ENCODE data around the gene GRB10.

Gene GRB10

DNA sequence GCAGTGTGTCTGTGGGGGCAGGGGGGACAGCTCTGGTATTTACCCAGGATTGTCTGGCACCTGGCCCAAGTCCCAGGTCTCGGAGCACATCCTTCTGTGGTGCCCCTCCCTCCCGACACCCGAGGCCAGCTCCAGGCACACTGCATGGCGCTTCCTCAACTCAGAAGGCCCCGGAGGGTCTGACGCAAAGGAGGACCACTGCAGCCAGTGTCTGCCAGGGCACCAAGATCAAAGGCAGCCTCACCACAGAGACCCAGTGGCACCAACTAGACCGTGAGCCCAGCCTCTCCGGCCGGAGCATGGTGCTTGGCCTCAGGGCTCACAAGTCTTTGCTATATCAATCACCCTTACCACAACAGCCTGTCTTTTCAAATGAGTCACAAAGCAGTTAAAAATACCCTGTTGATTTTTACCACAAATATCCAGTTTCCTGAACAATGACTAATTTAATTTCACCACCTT lies 118.2 kb downstream of the GRB10 start:
- H3K4me3 Mint-ChIP-seq: no peak overlapping the region
- no peak overlapping the region for H3K27ac Mint-ChIP-seq
- peaks cover 41% of the 10 kb centered on the region for H3K36me3 Mint-ChIP-seq (ENCODE audit: low read depth)
- TF ChIP-seq, protein P1, sequence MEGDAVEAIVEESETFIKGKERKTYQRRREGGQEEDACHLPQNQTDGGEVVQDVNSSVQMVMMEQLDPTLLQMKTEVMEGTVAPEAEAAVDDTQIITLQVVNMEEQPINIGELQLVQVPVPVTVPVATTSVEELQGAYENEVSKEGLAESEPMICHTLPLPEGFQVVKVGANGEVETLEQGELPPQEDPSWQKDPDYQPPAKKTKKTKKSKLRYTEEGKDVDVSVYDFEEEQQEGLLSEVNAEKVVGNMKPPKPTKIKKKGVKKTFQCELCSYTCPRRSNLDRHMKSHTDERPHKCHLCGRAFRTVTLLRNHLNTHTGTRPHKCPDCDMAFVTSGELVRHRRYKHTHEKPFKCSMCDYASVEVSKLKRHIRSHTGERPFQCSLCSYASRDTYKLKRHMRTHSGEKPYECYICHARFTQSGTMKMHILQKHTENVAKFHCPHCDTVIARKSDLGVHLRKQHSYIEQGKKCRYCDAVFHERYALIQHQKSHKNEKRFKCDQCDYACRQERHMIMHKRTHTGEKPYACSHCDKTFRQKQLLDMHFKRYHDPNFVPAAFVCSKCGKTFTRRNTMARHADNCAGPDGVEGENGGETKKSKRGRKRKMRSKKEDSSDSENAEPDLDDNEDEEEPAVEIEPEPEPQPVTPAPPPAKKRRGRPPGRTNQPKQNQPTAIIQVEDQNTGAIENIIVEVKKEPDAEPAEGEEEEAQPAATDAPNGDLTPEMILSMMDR (IDR thresholded peaks at IDR 0.05; ENCODE audit: unreplicated experiment in 3 of 3): no peak
- no peaks in the 10 kb centered on the region for H3K4me1 Mint-ChIP-seq
- H3K27me3 Mint-ChIP-seq (ENCODE audit: low read depth): no peaks in the 10 kb centered on the region
- no peaks in the 10 kb centered on the region for H3K9me3 Mint-ChIP-seq

DNA sequence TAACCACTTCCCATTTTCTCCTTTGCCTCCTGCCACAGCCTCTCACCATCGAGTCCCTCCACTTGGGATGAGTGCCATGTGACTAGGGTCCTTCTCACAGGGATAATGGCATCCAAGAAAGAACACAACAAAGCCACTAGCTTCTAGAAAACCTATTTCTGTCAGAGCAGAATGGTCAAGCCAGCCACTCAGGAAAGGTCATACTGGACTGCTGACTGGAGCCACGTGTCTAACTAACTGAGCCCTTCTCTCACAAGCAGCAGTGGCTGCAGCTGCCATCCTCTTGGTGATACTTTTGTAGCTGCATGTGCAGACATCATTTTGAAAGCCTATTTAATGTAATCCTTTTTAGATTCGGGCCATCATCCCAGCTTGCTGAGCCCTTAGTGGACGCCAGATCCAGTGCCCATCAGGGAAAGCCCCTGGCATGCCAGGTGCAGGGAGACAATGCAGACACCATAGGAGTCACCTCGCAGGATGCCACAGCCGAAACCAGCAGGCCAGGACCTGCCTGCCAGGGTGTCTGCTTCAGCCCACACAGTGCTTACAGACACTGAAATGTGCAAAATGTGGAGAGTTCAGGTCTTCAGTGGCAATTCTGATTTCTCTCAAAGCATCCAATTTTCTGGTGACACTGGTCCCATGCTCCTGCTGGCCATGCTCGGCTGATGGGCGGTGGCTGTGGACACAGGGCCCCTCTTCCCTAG lies 119.1 kb downstream of the GRB10 start:
- Mint-ChIP-seq H3K27ac (no peak overlapping the region), H3K4me1 (no peaks in the 10 kb centered on the region), H3K27me3 (ENCODE audit: low read depth) (no peaks in the 10 kb centered on the region), H3K4me3 (no peak overlapping the region), H3K9me3 (no peaks in the 10 kb centered on the region), H3K36me3 (ENCODE audit: low read depth) (peaks cover 36% of the 10 kb centered on the region)
- TF ChIP-seq, protein P1 (IDR thresholded peaks at IDR 0.05; ENCODE audit: unreplicated experiment in 3 of 3): no peak

DNA sequence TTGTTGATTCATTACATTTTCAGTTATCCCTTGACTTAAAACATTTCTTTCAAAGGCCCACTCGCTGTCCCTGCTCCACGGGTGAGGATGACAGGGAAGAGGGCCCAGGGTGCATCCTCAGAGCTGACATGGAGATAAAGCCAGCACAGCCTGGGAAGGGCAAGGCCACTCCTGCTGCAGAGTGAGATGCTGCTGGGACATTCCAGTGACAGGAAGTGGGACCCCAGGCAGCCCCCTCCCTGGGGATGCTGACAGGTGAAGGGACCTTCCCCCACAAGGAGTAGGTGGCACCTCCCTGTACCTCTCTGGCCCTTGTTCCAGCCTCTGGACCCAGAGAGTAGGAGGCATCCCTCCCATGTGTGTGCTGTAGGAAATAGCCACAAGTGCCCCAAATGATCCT lies 119.7 kb downstream of the GRB10 start:
- H3K27ac Mint-ChIP-seq: no peak overlapping the region
- TF ChIP-seq, protein P1 (IDR thresholded peaks at IDR 0.05; ENCODE audit: unreplicated experiment in 3 of 3): no peak
- no peak overlapping the region for H3K4me3 Mint-ChIP-seq
- H3K27me3 Mint-ChIP-seq (ENCODE audit: low read depth): no peaks in the 10 kb centered on the region
- H3K36me3 Mint-ChIP-seq (ENCODE audit: low read depth): peaks cover 31% of the 10 kb centered on the region
- H3K4me1 Mint-ChIP-seq: no peaks in the 10 kb centered on the region
- H3K9me3 Mint-ChIP-seq: no peaks in the 10 kb centered on the region

DNA sequence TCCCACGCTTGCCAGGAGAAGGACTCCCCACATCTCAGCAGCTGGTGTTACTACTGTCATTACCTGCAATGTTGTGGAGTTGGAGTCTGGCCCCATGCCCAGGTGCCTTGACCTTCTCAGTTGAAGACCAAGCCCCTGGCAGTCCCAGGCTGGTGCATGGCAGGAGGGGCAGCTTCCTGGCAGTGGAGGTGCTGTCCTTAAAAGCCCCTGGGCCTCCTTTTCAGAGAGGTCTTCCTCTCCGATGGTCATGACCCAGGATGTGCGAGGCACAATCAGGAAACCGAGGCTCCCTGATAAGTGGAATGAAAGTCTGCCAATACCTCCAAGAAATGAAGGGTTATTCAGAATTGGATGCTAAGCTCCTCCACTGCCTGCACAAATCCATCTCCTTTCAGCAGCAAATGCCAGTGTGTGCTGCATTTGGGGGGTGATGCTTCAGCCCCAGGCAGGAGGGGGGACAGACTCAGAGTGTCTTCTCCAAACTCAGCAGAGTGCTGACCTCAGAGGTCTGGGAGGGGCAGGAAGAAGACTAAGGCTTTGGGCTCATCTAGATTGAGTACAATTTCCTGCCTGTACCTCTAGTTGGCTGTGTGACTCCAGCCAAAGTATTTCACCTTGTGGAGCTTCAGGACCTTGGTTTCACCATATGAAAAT lies 120.5 kb downstream of the GRB10 start:
- no peaks in the 10 kb centered on the region for H3K9me3 Mint-ChIP-seq
- TF ChIP-seq, protein P1 (IDR thresholded peaks at IDR 0.05; ENCODE audit: unreplicated experiment in 3 of 3): no peak
- peaks cover 4% of the 10 kb centered on the region for H3K4me1 Mint-ChIP-seq
- no peak overlapping the region for H3K4me3 Mint-ChIP-seq
- no peak overlapping the region for H3K27ac Mint-ChIP-seq
- no peaks in the 10 kb centered on the region for H3K27me3 Mint-ChIP-seq (ENCODE audit: low read depth)
- H3K36me3 Mint-ChIP-seq (ENCODE audit: low read depth): peaks cover 22% of the 10 kb centered on the region

DNA sequence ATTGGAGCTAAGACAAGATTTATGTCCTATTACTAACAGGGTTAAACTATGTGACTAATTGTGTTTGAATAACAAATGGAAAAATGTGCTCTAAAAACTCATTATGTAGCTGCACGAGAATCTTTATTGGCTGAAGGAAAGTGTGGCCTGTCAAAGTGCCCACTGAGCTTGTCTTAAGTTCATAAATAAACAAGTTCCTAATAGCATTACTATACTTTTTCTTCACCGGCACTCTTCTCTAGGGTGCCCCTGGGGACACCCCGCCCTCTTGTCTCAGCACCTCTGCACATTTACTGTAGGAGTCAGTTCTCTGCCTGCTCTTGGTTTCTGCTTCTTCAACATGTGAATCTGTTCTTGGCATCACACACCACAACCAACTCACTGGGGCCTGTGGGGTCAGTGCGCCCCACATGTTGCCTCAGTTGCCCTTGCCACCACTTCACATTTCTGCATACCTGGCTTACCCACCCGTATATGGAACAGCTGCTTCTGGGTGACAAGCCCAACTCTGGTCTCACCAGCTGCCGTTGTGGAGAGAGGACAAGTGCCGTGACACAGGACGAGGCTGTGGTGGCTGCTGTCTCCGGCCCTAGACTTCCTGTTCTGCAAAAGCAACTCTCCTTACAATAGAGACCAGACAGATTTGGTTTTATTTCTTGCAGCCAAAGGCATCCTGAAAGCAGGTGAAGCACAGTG lies 121.2 kb downstream of the GRB10 start:
- TF ChIP-seq, protein P1 (IDR thresholded peaks at IDR 0.05; ENCODE audit: unreplicated experiment in 3 of 3): no peak
- no peak overlapping the region for H3K27ac Mint-ChIP-seq
- no peaks in the 10 kb centered on the region for H3K27me3 Mint-ChIP-seq (ENCODE audit: low read depth)
- H3K36me3 Mint-ChIP-seq (ENCODE audit: low read depth): peaks cover 19% of the 10 kb centered on the region
- no peaks in the 10 kb centered on the region for H3K9me3 Mint-ChIP-seq
- peaks cover 9% of the 10 kb centered on the region for H3K4me1 Mint-ChIP-seq
- no peak overlapping the region for H3K4me3 Mint-ChIP-seq

All from nephron (organoid).